T47D (cell line): Measurements from ENCODE around the gene ZNF302.
"Not testable (repeated sequence)": the region's sequence is repeated elsewhere in the genome, so short reads cannot be mapped to it uniquely, and the experiment has no call there.

Experiments used
- DNase-seq, 2 experiments: peaks; one replicate each; pipeline versions ENCODE4 v3.0.0 to v3.0.0-alpha.2; 2011 to 2012; ENCODE audit warnings: low read depth in 1 of 2, low spot score in 1 of 2
- JUND ChIP-seq: IDR thresholded peaks from 2 replicates; pipeline ENCODE4 v1.6.1; 2012; ENCODE audit warnings: low read depth
- in situ Hi-C: cut with HindIII; loops from 2 replicates; pipeline ENCODE4 v1.10.0; 2016; ENCODE audit warnings: low sequenced_read_pairs, low pct_unique_long_range_greater_than_20kb

Gene ZNF302

DNA sequence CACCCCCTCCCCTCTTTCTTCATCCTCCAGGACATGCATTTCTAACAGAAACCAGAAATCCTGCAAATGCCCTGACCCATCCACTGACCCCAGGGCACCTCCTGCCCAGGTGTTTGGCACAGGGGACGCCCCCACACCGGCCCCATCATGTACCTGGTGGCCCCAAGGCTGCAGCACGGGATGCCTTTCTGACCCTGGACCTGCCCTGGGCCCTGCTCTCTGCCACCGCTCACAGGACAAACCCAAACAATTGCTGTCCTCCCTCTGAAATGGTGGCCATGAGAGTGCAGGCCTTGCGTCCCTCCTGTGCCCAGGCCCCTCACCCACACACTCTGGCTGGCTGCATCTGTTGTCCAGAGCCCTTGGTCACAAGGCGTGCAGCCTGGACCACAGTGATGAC, 12.6 kb upstream of the ZNF302 start:
- no peak for DNase-seq

DNA sequence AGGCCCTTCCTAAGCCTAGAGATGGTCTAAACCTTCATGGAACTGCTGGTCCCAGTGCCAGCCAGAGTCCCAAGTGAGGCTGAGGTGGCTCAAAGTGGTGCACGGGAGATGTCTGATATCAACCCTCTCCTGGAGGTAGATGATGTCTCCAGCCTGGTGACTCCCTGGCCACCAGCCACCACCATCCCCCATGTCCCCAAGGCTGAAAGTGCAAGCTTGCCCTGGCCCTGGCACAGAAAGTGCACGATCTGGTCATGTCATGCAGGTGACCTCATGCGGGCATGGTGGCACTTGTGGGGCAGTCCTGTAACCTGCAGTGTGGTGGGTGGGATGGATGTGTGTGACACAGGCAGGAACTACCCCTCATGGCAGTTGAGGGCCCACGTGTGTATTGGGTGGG, 12.2 kb upstream of the ZNF302 start:
- peak in 1 of 2 experiments; percentile 41 for DNase-seq
- in situ Hi-C loops: not testable (repeated sequence)

More for the DNA sequence above, 12.6 kb upstream of the ZNF302 start:
- in situ Hi-C loops: no loop called here
- no peak for TF ChIP-seq JUND

DNA sequence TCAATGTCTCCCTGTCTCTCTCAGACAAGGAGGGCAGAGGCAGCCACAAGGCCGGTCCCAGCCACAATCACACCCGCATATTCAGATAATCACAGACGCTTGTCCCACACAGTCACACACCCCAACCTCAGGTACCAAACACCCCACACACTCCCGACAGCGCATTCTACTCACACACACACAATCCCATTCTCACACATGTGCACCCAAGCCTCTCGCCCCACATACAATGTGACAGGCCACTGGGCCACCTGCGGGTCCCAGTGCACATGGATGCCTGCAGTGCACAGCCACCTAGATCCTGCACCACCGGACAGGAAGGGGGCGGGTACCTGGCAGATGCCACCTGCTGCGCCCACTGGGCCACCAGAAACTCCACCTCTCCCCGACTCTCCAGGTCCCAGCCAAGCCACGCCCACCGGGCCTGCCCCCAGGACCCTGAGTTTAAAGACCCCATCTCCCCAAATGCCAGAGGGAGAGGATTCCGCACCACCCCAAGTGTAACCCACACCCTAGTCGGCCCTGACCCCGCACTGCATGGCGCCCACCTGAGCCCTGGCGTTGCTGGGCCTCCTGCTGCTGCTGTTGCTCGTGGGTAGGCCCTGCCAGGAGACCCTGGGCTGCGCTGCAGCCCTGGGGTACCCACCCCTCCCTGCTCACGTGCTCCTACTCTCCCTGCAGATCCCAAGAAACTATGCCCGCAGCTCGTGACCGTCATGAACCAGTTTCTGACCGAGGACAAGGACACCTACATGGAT, 11.1 kb upstream of the ZNF302 start:
- no peak for DNase-seq
- in situ Hi-C loops: no loop called here
- TF ChIP-seq JUND: no peak

DNA sequence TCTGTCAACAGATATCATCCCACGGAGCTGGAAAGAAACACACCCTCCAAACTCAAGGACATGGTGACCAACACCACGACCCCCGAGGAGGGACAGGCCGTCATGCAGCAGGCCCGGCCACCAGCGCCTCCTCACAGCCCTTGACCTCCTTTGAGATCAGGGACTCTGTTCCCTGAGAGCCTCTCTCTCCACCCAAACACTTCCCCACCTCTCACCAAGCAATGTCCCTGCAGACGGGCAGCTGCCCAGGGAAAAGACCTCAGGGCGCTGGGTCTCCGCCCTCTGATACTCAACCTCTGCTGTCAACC, 10.6 kb upstream of the ZNF302 start:
- in situ Hi-C loops: no loop called here
- no peak for TF ChIP-seq JUND
- no peak for DNase-seq

DNA sequence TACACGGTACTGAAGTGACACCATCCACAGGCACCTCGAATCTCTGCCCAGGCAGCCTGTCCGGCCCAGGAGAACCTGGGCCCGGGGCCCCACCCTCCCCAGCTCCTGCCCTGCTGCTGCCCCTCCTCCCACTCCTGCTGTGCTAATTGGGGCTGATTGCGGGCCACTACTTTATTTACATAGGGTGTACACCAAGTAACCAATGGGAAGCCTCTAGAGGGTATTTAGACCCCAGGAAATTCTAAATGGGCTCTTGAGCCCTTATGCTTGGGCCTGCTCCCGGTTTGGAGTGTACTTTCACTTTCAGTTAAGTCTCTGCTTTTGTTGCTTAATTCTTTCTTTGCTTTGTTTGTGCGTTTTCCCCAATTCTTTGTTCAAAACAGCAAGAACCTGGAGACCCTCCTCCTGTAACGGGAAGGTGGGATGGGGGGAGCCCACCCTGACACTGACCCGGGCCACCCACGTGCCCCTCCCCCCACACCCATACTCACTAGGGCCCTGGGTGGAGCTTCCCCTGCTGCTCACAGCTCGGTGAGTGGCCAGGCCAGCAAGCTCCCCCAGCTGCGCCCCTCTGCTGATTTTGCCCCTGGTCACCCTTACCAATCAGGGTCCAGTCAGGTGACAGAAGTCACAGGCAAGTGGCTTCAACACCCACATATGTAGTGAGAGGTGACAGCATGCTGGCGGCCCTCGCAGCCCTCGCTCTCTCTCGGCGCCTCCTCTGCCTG, 10.0 kb upstream of the ZNF302 start:
- in situ Hi-C loops: no loop called here
- peak in 1 of 2 experiments; percentile 24 for DNase-seq
- no peak for TF ChIP-seq JUND

DNA sequence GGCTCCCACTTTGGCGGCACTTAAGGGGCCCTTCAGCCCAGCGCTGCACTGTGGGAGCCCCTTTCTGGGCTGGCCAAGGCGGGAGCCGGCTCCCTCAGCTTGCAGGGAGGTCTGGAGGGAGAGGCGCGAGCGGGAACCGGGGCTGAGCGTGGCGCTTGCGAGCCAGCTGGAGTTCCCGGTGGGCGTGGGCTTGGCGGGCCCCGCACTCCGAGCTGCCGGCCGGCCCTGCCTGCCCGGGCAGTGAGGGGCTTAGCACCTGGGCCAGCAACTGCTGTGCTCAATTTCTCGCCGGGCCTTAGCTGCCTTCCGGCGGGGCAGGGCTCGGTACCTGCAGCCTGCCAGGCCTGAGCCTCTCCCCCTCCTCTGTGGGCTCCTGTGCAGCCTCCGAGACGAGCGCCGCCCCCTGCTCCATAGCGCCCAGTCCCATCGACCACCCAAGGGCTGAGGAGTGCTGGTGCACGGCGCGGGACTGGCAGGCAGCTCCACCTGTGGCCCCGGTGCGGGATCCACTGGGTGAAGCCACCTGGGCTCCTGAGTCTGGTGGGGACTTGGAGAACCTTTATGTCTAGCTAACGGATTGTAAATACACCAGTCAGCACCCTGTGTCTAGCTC, 9.3 kb upstream of the ZNF302 start:
- DNase-seq, in situ Hi-C loops: not testable (repeated sequence)

DNA sequence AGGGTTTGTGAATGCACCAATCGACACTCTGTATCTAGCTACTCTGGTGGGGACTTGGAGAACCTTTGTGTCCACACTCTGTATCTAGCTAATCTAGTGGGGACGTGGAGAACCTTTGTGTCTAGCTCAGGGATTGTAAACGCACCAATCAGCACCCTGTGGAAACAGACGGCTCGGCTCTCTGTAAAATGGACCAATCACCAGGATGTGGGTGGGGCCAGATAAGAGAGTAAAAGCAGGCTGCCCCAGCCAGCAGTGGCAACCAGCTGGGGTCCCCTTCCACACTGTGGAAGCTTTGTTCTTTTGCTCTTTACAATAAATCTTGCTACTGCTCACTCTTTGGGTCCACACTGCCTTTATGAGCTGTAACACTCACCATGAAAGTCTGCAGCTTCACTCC, 8.8 kb upstream of the ZNF302 start:
- in situ Hi-C loops, DNase-seq: not testable (repeated sequence)

DNA sequence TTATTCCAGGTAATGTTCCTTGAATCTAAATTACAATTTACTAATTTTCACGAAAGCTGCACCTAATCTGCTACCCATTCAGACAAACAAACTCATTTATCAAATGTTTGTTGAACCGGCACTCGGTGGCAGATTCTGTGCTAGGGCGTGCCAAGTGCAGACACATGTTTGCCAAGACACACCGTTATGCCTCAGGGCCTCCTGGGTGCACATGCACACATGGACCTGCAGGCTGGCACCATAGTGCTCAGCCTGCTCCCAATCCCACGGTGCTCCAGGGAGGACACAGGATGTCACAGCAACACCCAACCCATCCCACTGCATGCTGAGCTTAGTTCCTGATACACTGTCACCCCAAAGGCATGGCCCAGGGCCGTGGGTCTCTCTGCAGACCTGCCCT, 8.2 kb upstream of the ZNF302 start:
- DNase-seq: peak in 1 of 2 experiments; percentile 53
- no peak for TF ChIP-seq JUND
- in situ Hi-C loops: no loop called here

DNA sequence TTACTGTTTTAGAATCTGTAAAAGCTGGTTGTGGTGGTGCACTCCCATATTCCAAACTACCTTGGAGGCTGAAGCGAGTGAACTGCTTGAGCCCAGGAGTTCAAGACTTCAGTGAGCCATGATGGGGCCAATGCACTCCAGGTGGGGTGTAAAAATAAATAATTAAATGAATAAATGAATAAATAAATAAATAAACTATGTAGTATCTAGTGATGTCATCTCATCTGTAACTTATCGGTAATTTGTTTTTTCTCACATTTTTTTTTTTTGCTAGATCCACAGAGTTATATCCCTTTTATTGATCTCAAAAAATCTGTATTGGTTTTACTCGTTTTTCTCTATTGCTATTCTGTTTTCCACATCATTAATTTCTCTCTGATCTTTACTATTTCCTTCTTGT, 5.5 kb upstream of the ZNF302 start:
- TF ChIP-seq JUND: no peak
- in situ Hi-C loops: no loop called here
- no peak for DNase-seq

DNA sequence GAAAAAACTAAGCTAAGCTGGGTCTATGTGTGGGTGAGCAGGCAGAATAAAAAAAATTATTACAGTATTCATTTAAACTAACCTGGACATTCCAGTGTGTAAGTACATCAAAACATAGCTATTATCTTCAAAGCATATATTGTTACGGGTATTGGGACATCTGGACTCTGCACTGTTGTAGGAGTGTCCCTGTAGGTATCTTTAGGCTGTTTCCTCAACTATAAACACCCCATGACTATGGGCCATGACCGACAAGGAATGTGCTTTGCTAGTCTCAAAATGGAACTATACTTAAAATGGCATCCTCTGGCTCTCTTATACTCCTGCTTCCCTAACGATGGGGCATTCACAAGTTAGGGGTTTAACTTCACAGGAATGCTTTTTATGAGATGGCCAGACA, 3.9 kb upstream of the ZNF302 start:
- in situ Hi-C loops: no loop called here
- no peak for TF ChIP-seq JUND
- DNase-seq: no peak

DNA sequence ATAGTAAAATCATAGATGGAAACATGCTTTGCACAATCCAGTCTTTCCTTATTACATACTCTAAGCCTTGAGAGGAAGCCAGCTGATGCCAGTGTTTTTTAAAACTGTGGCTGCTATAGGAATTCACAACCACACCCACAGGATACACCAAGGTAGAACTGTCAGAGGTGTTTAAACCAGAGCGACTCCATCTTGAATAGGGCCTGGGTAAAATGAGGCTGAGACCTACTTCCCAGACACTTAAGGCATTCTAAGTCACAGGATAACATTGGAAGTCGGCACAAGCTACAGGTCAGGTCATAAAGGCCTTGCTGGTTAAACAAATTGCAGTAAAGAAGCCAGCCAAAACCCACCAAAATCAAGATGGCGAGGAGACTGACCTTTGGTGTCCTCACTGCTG, 2.2 kb upstream of the ZNF302 start:
- DNase-seq: no peak
- no peak for TF ChIP-seq JUND
- in situ Hi-C loops: no loop called here

DNA sequence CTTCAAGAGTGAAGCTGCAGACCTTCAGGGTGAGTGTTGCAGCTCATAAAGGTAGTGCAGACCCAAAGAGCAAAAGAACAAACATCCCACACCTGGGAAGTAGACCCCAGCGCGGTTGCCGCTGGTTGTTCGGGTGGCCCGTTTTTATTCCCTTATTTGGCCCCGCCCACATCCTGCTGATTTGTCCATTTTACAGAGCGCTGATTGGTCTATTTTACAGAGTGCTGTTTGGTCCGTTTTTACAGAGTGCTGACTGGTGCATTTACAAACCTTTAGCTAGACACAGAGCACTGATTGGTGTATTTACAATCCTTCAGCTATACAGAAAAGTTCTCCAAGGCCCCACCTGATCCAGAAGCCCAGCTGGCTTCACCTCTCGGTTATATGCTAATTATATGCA, 1.6 kb upstream of the ZNF302 start:
- in situ Hi-C loops: no loop called here
- DNase-seq: no peak
- no peak for TF ChIP-seq JUND

DNA sequence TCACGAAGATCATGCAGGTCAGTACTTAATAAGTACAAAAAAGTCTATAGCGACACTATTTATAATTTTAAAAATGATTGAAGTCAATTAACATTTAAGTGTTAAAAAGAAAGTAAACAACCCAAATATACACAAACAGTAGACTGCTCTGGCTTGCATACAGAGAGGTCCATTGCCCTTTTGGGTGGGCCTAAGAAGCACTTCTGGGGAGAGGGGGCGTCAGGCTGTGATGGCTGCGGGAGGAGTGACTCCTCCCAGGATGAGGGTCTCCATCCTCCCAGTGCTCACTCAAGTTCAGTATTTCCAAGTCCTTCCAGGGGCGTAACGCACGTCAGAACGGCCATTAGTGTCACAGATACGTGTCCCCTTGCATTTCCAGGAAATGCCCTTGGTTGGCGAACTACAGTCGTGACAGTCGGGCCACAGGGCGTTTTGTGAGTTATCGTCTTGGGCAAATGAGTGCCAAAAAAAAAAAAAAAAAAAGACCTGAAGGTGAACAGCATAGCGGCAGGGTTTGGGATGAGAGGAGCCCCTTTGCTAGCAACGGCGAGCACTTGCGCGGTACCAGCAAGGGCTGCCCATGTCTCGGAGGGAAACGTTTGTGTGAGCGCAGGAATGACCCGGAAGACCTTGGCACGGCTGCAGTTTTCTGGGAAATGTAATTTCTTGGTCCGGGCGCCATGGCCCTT, 637 bp upstream of the ZNF302 start, which contains the start of gene SCGB2B2:
Gene SCGB2B2 (minus strand): TSS at position 463 of the 689 bp plus-strand sequence. CDS start 82,596 bp downstream, outside the sequence.
- in situ Hi-C loops: no loop called here
- no peak for TF ChIP-seq JUND
- DNase-seq: peak in 1 of 2 experiments; percentile 30
